Epithelial cell of umbilical artery (primary cell): ENCODE measurements around the gene HSPA13. TPM values are rescaled to one million over a fixed set of nuclear protein-coding genes. Genes with fewer than 3 reads are reported as not detected.

Source experiments
- total RNA-seq: library from RNA; depleted of rRNA; stranded (reverse); fragments of >200 nt; gene quantifications from 2 replicates; pipeline ENCODE4 v1.2.3, GENCODE V29; 2014

HSPA13 gene, protein sequence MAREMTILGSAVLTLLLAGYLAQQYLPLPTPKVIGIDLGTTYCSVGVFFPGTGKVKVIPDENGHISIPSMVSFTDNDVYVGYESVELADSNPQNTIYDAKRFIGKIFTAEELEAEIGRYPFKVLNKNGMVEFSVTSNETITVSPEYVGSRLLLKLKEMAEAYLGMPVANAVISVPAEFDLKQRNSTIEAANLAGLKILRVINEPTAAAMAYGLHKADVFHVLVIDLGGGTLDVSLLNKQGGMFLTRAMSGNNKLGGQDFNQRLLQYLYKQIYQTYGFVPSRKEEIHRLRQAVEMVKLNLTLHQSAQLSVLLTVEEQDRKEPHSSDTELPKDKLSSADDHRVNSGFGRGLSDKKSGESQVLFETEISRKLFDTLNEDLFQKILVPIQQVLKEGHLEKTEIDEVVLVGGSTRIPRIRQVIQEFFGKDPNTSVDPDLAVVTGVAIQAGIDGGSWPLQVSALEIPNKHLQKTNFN
- total RNA-seq, result 69.8 and 71.9 TPM in 2 replicates

DNA sequence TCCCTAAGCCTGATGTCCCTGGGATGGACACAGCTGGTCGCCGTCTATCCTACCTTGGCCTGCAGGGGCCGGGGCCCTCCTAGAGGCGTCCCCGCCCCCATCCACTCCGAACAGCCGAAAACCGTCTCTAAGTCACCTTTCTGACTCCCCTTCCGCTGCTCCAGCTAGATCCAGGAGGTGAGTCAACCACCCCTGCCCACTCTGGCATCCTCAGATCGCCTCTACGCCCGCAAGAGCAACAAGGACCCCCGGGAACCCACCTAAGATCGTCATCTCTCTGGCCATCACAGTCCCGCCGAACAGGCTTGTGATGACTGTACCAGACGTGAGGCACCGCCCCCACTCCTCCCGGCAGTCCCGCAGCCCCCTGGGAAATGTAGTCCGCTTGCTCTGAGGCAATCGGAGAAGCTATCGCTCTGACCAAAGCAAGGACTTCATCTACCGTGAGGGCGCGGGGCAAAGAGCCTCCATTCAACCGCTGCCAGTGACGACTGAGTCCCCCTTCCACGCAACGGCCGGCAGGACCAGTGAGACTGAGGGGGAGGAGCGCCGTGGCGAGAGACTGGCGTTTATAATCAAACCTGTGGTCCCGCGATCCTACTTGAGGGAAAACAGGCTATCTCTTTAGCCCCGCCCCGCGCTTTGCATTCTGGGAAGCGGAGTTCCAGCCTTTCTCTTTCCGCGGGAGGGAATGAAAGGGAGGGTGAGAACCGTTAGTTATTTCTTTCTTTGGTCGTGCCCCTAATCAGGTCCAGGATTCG lies at the start of gene HSPA13:
Gene HSPA13 (minus strand): TSS at position 312 of the 761 bp plus-strand sequence. CDS start 27 bp downstream, at position 285.

Other genes starting within 250 kb of the HSPA13 start
- not detected in 2 replicates for gene LIPI, start 172.2 kb downstream of the HSPA13 start, total RNA-seq
- 0.91 TPM in 1 of 2 replicates, not detected in the other for gene RBM11, start 167.0 kb downstream of the HSPA13 start, total RNA-seq
- gene SAMSN1, start 163.2 kb upstream of the HSPA13 start, total RNA-seq, result 1.2 and 9.4 TPM in 2 replicates